Ovary (tissue), 9 donors: ENCODE measurements around the gene PIWIL4. TPM values are rescaled to one million over a fixed set of nuclear protein-coding genes. Genes with fewer than 3 reads are reported as not detected.

Experiments
- DNase-seq, 5 donors: peaks; one replicate each; pipeline ENCODE4 v3.0.0-alpha.2; 2019 to 2020
- H3K27ac ChIP-seq, 2 donors: fragments of 200-600 bp; one replicate each; pipeline versions ENCODE4 v1.5.1 to v1.8.0; 2019 to 2022
- H3K27me3 ChIP-seq: fragments of 200-600 bp; one replicate; pipeline ENCODE4 v1.8.0; 2022
- H3K36me3 ChIP-seq: fragments of 200-600 bp; sonication (generic); one replicate; pipeline ENCODE4 v1.5.1; 2019
- H3K4me1 ChIP-seq: one replicate; pipeline ENCODE4 v1.8.1; 2013; ENCODE audit warnings: mild to moderate bottlenecking, moderate library complexity; ENCODE audit not compliant: insufficient read depth
- H3K4me3 ChIP-seq: fragments of 200-600 bp; sonication (generic); one replicate; pipeline ENCODE4 v1.5.1; 2017
- H3K9me3 ChIP-seq, 2 donors: fragments of 200-600 bp in 1 of 2; sonication (generic) in 1 of 2; one replicate each; pipeline versions ENCODE4 v1.5.1 to v1.8.1; 2013 to 2019; ENCODE audit warnings: mild to moderate bottlenecking in 1 of 2, moderate library complexity in 1 of 2
- CTCF ChIP-seq, 3 donors: fragments of 450-650 bp in 2 of 3; fragments of 200-600 bp in 1 of 3; IDR thresholded peaks; one replicate each; pipeline versions ENCODE4 v1.5.1 to v1.8.0; 2016 to 2022; ENCODE audit warnings: antibody characterized with exemption in 3 of 3, mild to moderate bottlenecking in 1 of 3
- EP300 ChIP-seq: sonication (generic); formaldehyde crosslinking; IDR thresholded peaks from one replicate; pipeline ENCODE4 v1.6.1; 2017; ENCODE audit warnings: antibody characterized with exemption
- POLR2A ChIP-seq: fragments of 450-650 bp; IDR thresholded peaks from one replicate; pipeline ENCODE4 v1.6.1; 2017; ENCODE audit warnings: antibody characterized with exemption, mild to moderate bottlenecking, moderate library complexity
- WGBS, 3 donors: extraction: QIAGEN DNeasy Blood & Tissue Kit in 1 of 3; methylation state at CpG; one replicate each; pipeline versions ENCODE4 v1.1.5 to v1.1.7; 2013 to 2017; 5-methylcytosine and 5-hydroxymethylcytosine counted together
- intact Hi-C, 4 donors: fragments of 100-400 bp; cut with DNase I; formaldehyde crosslinking; loops; one replicate each; pipeline versions ENCODE4 v1.11.0 to v1.15.1; 2022 to 2023
- polyA plus RNA-seq, 2 donors: library from polyadenylated mRNA; stranded (reverse); fragments of 200-250 nt in 1 of 2; fragments of 350-450 nt in 1 of 2; fragmentation: Illumina TruSeq in 1 of 2; extraction: RNeasy Lipid Tissue Mini Kit (QIAGEN cat#74804) in 1 of 2; gene quantifications; one replicate each; pipeline ENCODE4 v1.2.3, GENCODE V29; 2013 to 2014
- total RNA-seq, 7 donors: library from RNA; depleted of rRNA in 2 of 7; stranded (reverse); fragments of >200 nt in 2 of 7; fragmentation: NEBNext Ultra II Directional in 3 of 7; extraction: Animal tissue kit (Norgen Biotek cat#: 25700) in 3 of 7; gene quantifications; one replicate each; pipeline versions ENCODE4 v1.1.0 to v1.2.4, GENCODE V29; 2016 to 2023
- donor health status: DM: no; HTN: no; CAD: no; lungs with moderate emphysema.
- donor health status: DM: no; HTN: no; CAD: no.
- donor health status: Bipolar disorder and iron deficiency.
- donor health status: DM: yes; HTN: yes; CAD: no.
- donor health status: DM: no; HTN: no; CAD: no.
- donor health status: DM: yes; HTN: yes; CAD: no.

The PIWIL4 gene
- total and polyA plus RNA-seq, 9 donors = 1.9 to 4.6 (median 3.6) TPM

GRCh38 chr11:94583213-94583865 is 16.2 kb downstream of the PIWIL4 start:
- intact Hi-C loops = no loop called here

GRCh38 chr11:94583866-94584500 is 16.8 kb downstream of the PIWIL4 start:
- DNase-seq = no peak
- Histone ChIP-seq H3K36me3 (no peaks in the 10 kb centered on the region), H3K4me3 (no peak overlapping the region), H3K27me3 (no peaks in the 10 kb centered on the region), H3K9me3 (no peaks in the 10 kb centered on the region), H3K4me1 (no peaks in the 10 kb centered on the region), H3K27ac (no peak overlapping the region)
- TF ChIP-seq POLR2A (no peak), EP300 (no peak), CTCF (IDR thresholded peaks at IDR 0.05) (no peak)
- intact Hi-C loops = no loop called here
- WGBS, 3 donors = 70 to 78% (median 74%) methylated on average over 3 of the region's 3 CpGs

More at GRCh38 chr11:94583213-94583865, 16.2 kb downstream of the PIWIL4 start:
- 80 to 85% (median 81%) methylated on average over 4 of the region's 4 CpGs for WGBS, 3 donors
- no peaks in the 10 kb centered on the region for H3K36me3 ChIP-seq
- no peak for DNase-seq
- no peaks in the 10 kb centered on the region for H3K4me1 ChIP-seq
- no peak overlapping the region for H3K4me3 ChIP-seq
- no peaks in the 10 kb centered on the region for H3K27me3 ChIP-seq
- TF ChIP-seq EP300 = no peak
- no peak for TF ChIP-seq POLR2A
- TF ChIP-seq CTCF (IDR thresholded peaks at IDR 0.05) = no peak
- no peaks in the 10 kb centered on the region for H3K9me3 ChIP-seq
- H3K27ac ChIP-seq = no peak overlapping the region

GRCh38 chr11:94584978-94585377 is 17.8 kb downstream of the PIWIL4 start:
- Histone ChIP-seq H3K27me3 (no peaks in the 10 kb centered on the region), H3K27ac (no peak overlapping the region), H3K4me1 (no peaks in the 10 kb centered on the region), H3K9me3 (no peaks in the 10 kb centered on the region), H3K4me3 (no peak overlapping the region), H3K36me3 (no peaks in the 10 kb centered on the region)
- DNase-seq = no peak
- intact Hi-C loops = no loop called here
- WGBS, 3 donors = 98 to 99% (median 98%) methylated on average over 5 of the region's 5 CpGs
- no peak for TF ChIP-seq CTCF (IDR thresholded peaks at IDR 0.05)
- TF ChIP-seq EP300 = no peak
- no peak for TF ChIP-seq POLR2A

- H3K36me3 ChIP-seq = no peaks in the 10 kb centered on the region
- no peak for DNase-seq
- H3K27me3 ChIP-seq = no peaks in the 10 kb centered on the region
- TF ChIP-seq EP300 = no peak
- TF ChIP-seq CTCF (IDR thresholded peaks at IDR 0.05) = no peak
- TF ChIP-seq POLR2A = no peak
- intact Hi-C loops = no loop called here
- 89 to 95% (median 93%) methylated on average over 3 of the region's 3 CpGs for WGBS, 3 donors
- H3K4me3 ChIP-seq = no peak overlapping the region
- H3K9me3 ChIP-seq = no peaks in the 10 kb centered on the region
- H3K4me1 ChIP-seq = no peaks in the 10 kb centered on the region
- no peak overlapping the region for H3K27ac ChIP-seq
Measured at GRCh38 chr11:94585399-94585798, 18.2 kb downstream of the PIWIL4 start.
